Uterus (tissue), 2 donors: ENCODE results near the gene SLC28A2.

Experiments
- POLR2A ChIP-seq, 2 donors: fragments of 450-650 bp; IDR thresholded peaks; one replicate each; pipeline ENCODE4 v1.6.1; 2016; ENCODE audit warnings: antibody characterized with exemption in 2 of 2, mild to moderate bottlenecking in 1 of 2, moderate library complexity in 1 of 2
- TF ChIP-seq, protein P1 (sequence below), 4 experiments: fragments of 200-600 bp in 2 of 4; fragments of 450-650 bp in 2 of 4; sonication (generic) in 2 of 4; IDR thresholded peaks; one replicate each; pipeline ENCODE4 v1.5.1; 2016 to 2019; ENCODE audit warnings: antibody characterized with exemption in 4 of 4, mild to moderate bottlenecking in 2 of 4, moderate library complexity in 1 of 4

DNA sequence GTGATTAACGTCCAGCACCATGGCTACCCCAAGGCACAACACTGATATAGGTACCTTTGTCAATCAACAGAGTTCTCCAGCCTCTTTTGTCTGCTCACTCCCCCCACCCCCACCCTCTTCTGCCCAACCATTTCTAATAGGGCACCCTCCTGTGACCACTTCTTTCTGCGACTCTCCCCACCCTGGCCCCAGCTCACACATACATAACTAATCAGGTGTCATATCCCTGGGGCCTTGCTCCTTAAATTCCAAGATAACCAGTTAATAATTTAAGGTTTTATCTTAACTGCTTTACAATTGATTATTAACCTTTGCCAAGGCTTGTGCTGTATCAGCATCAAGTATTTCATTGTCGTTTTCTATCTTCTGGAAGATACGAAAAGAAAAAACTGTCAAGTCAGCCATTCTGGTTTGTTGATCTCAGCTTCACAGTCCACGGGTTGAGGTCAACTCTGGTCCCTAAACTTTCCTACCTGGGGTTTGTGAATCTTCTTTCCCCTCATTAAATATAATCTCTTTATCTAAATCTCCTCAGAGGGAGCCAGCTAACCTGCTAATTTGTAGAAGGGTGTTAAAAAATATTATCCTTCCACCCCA lies 27.3 kb upstream of the SLC28A2 start:
- TF ChIP-seq, protein P1, sequence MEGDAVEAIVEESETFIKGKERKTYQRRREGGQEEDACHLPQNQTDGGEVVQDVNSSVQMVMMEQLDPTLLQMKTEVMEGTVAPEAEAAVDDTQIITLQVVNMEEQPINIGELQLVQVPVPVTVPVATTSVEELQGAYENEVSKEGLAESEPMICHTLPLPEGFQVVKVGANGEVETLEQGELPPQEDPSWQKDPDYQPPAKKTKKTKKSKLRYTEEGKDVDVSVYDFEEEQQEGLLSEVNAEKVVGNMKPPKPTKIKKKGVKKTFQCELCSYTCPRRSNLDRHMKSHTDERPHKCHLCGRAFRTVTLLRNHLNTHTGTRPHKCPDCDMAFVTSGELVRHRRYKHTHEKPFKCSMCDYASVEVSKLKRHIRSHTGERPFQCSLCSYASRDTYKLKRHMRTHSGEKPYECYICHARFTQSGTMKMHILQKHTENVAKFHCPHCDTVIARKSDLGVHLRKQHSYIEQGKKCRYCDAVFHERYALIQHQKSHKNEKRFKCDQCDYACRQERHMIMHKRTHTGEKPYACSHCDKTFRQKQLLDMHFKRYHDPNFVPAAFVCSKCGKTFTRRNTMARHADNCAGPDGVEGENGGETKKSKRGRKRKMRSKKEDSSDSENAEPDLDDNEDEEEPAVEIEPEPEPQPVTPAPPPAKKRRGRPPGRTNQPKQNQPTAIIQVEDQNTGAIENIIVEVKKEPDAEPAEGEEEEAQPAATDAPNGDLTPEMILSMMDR (IDR thresholded peaks at IDR 0.05) = no peak
- TF ChIP-seq POLR2A (IDR thresholded peaks at IDR 0.05) = no peak
